Measurements from ENCODE around the gene CAMK2N1.
"Not testable (repeated sequence)": the region's sequence is repeated elsewhere in the genome, so short reads cannot be mapped to it uniquely, and the experiment has no call there.

CAMK2N1 gene

GRCh38 chr1:20496725-20497383 is 10.8 kb upstream of the CAMK2N1 start:
- not testable (repeated sequence) for DNase-seq (ENCODE audit: low read depth in 3 of 3)

- DNase-seq (ENCODE audit: low read depth in 3 of 3) = no peak
These were observed 10.2 kb upstream of the CAMK2N1 start for GRCh38 chr1:20496241-20496661.

- no peak for DNase-seq (ENCODE audit: low read depth in 3 of 3)
These were observed 9.7 kb upstream of the CAMK2N1 start for GRCh38 chr1:20495661-20496060.

- no peak for DNase-seq (ENCODE audit: low read depth in 3 of 3)
These were observed 8.8 kb upstream of the CAMK2N1 start for GRCh38 chr1:20494609-20495311.

- DNase-seq (ENCODE audit: low read depth in 3 of 3) = peak; percentile 67 to 68 (median 67)
These were observed 8.0 kb upstream of the CAMK2N1 start for GRCh38 chr1:20493839-20494608.

GRCh38 chr1:20493309-20493708 is 7.3 kb upstream of the CAMK2N1 start:
- no peak for DNase-seq (ENCODE audit: low read depth in 3 of 3)

GRCh38 chr1:20492751-20493150 is 6.7 kb upstream of the CAMK2N1 start:
- no peak for DNase-seq (ENCODE audit: low read depth in 3 of 3)

- DNase-seq (ENCODE audit: low read depth in 3 of 3) = no peak
These were observed 5.9 kb upstream of the CAMK2N1 start for GRCh38 chr1:20491866-20492265.

GRCh38 chr1:20491178-20491577 is 5.2 kb upstream of the CAMK2N1 start:
- no peak for DNase-seq (ENCODE audit: low read depth in 3 of 3)

GRCh38 chr1:20487236-20487590 is 1.2 kb upstream of the CAMK2N1 start:
- no peak for DNase-seq (ENCODE audit: low read depth in 3 of 3)

- DNase-seq (ENCODE audit: low read depth in 3 of 3) = no peak
These were observed 636 bp upstream of the CAMK2N1 start for GRCh38 chr1:20486457-20487235.

GRCh38 chr1:20484519-20485462 is 1.2 kb downstream of the CAMK2N1 start:
- no peak for DNase-seq (ENCODE audit: low read depth in 3 of 3)

GRCh38 chr1:20483833-20484518 is 2.0 kb downstream of the CAMK2N1 start:
- no peak for DNase-seq (ENCODE audit: low read depth in 3 of 3)

- no peak for DNase-seq (ENCODE audit: low read depth in 3 of 3)
These were observed 2.7 kb downstream of the CAMK2N1 start for GRCh38 chr1:20483098-20483832.

GRCh38 chr1:20481643-20482498 is 4.1 kb downstream of the CAMK2N1 start:
- DNase-seq (ENCODE audit: low read depth in 3 of 3) = no peak

- no peak for DNase-seq (ENCODE audit: low read depth in 3 of 3)
These were observed 4.9 kb downstream of the CAMK2N1 start for GRCh38 chr1:20480951-20481617.

- no peak for DNase-seq (ENCODE audit: low read depth in 3 of 3)
These were observed 5.6 kb downstream of the CAMK2N1 start for GRCh38 chr1:20480243-20480944.

Data from stimulated activated CD4-positive, alpha-beta T cell treated with anti-CD3 and anti-CD28 coated beads, TNF-alpha, amount 100 ng/mL, for 48 hours (primary cell).